ENCODE measurements around the gene CEP76.

CEP76 gene

DNA sequence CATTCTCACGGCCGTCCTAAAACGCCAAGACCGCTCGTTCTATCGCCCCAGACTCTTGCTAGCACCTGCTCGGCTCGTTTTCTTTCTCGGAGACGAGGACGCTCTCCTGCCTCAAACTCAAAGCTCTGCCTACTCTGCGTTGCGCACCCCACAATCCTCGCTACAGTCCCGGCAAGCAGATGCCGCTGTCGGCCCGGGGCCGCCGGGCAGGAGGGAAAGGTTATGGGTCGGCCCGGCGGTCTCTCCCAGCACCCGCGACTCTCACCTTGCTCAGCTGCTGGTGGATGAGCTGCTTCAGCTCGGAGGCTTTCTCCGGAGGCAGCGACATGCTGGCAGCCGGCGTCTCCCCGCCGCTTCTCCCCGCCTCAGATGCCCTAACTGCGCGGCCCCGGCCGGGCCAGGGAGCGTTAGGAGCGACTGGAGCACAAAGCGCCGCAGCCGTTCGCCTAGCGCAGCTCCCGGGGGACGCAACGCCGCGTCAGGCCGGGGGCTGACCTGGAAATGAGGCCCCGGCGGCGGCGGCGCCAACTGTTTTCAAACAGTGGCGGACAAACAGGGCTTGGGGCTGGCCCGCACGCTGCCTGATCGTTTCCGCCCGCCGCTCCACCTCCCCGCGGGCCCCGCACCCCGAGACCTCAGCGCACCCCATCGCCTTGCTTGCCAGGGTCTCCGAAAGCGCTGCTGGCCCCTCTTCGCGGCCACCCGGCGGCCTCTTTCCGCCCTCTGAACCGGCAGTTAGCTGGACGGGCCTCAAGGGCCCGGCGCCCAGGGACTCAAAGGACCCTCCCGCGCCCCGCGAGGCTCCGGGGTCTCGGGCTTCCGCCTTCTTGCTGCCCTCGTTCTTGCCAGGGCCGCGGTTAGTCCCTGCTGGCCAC, at the start of gene CEP76, which contains the start of gene PSMG2:
TSS of gene CEP76 (minus strand) at position 503 of the 875 bp plus-strand sequence. CDS start at position 328, 175 bp downstream.
TSS of gene PSMG2 (plus strand) at position 822 of the 875 bp plus-strand sequence. CDS start 66 bp downstream, outside the sequence.
- DNase-seq, result peak; percentile 59 to 76

DNA sequence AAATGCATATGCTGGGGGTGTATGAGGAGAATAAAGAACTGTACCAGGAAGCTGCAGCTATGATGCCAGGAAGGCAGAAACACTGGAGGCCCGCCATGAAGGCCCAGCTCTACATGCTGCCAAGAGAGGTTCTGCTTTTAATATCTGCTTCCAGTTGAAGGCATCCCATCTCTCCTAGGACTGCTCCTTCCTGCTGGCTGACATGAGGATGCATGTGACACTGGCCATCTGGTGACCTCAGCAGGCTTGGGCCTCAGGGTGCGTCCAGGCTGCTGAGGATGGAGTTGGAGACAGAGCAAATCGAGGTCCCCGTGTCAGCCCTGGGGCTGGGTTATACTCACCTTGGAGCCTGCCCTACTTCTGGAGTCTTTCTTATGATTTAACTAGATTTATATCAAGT, 49.4 kb upstream of the CEP76 start:
- DNase-seq, result no peak

DNA sequence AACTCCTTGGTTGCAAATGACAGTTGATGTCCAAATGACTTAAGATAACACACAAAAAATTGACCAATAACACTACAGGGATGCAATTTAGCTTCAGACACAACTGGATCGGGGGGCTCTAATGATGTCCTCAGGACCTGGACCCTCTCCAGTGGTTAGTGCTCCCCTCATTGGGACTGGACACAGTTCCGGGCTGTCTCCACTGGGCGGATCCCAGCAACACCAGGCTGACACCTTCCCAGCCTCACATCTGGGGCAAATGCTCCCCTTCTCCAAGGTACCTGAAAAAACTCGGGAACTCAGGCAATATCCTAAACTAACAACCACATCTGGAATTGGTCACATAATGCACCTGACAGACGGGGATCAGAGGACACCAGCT, 49.0 kb upstream of the CEP76 start:
- no peak for DNase-seq

DNA sequence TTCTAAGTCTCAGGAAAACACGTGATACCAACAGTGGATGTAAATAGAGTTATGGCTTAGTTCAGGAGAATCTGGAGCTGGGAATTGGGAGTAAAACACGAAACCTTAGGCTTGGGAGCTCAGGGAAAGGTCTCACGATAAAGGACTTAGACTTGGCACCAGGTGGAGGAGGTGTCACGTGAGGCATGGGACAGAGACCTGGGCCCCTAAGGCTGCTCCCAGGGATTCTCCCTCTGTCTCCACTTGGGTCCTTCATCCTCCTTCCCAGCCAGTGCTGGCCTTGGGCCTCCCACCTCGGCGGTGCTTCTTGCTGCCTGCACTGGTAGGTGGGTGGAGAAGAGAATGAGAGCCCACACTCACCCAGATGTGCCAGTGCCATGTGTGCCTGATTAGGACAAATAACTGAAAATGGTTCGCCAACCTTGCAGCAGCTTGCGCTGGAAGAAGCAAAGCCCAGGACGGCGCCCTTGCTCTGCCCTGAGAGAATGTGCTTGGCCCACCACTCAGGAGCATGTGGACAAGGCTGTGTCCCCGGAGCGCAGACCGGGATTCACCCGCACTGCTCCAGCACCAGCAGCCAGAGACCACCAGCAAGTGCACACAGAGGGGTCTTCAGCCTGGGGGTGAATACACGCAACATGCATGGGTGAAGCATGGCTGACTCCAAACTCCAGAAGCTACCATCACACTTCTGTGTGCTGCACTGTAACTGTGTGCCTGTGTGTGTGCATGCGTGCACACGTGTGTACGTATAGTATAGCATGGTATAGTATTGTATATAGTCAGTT, 48.4 kb upstream of the CEP76 start:
- no peak for DNase-seq

DNA sequence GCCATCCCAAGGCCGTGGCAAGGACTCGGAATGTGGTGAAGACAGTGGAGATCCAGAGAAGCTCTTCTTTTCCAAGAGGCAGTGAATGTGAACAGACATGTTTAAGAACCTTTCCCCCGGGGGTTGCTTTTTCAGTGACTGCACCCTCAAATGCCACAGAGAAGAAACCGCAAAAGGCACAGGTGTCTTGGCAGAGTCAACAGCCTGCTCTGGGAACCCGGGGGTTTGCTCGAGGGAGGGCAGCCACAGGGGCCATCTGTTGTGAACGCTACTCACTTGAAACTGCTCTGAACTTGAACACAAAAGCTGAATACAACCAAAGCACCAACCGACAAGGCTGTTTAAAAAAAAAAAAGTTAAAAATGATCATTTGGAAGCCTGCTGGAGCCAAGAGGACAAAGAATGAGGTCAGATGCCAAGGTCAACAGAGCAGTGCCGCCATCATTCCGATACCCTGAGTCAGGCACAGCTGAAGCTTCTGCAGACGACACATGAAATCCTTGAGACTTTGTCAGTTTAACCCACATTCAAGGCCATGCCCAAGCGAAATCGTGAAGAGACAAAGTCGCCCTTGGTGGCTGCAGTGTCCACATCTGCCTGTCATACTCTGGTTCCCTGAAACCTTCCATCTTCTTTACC, 47.7 kb upstream of the CEP76 start:
- peak; percentile 37 to 76 for DNase-seq

DNA sequence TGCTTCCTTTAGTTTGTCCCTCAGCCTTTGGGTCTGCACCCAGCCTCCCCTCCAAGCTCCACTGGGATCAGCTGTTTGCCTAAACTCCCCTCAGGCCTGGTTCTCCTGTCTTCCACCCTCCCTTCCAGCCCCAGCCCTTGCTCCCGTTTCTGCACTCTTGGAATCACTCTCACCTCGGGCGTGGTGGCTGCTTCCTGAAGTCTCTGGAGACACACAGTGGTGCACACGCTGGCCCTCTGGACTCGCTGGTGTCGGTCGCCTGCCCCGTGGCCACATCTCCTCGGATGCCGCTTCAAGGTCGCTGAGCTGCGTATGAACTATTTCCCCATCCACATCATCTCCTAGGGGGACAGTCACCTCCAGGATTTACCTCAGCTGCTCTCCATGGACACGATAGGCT, 46.6 kb upstream of the CEP76 start:
- DNase-seq, result no peak

GRCh38 chr18:12748671-12749070, 46.1 kb upstream of the CEP76 start:
- no peak for DNase-seq

- no peak for DNase-seq
Measured at GRCh38 chr18:12747530-12748315, 45.2 kb upstream of the CEP76 start.

DNA sequence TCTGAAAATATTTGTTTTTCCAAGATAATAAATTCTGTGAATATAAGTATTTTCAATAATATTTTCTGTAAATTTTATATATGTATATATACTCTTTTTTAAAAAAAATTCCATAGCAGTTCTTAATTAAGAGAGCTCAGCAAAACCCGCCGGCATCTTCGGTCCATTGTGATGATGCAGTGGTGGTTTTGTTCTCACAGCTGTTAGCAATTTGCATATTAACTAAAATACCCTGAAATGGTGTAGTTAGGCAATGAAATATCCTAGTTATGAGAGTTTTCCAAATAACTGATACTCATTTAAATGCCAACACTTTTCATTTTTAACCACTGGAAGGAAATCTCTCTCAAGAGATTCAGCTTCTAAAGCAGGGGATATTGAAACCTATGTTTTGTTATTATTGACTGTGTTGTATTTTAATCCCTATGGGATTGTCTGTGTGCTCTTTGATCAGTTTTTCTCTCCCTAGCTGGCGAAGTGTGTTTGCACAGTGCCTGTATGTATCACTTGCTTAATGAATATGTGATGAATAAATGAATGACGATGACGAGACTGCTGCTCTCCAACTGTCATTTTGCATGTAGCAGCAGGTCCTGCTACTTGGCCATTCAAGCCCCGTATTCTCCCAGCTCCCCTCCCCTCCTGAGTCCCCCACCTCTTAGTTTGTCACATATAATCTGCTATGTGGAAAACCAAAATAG, 42.7 kb upstream of the CEP76 start:
- DNase-seq, result no peak

- DNase-seq, result peak; percentile 4 to 55
Measured at GRCh38 chr18:12744103-12744502, 41.6 kb upstream of the CEP76 start.

DNA sequence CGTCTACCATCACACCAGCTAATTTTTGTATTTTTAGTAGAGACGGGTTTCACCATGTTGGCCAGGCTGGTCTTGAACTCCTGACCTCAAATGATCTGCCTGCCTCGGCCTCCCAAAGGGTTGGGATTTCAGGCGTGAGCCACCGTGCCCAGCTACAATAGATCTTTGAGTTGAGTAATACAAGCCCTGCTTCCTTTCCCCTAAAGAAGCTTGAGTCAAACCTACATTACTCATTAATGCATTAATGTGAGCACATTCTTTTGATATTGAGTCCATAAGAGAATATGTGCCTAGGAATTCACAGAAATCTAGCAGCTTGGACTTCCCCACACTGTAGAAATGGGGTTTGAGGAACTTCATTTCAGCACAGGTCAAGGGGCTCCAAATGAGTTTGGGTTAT, 39.9 kb upstream of the CEP76 start:
- no peak for DNase-seq

DNA sequence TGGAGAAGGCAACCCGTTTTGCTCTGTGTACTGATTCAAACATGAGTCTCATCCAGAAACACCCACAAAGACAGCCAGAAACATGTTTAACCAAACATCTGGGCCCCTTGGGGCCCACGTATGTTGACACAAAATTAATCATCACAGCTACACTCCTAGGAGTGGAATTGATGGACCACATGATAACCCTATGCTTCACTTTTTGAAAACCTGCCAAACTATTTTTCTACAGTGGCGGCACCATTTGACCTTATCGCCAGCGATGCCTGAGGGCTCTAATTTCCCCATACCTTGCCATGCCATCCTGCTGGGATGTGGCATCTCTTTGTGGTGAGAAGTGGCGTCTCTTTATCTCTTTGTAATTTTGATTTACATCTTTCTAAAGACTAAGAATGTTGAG, 38.8 kb upstream of the CEP76 start:
- no peak for DNase-seq

GRCh38 chr18:12737243-12737902, 34.9 kb upstream of the CEP76 start:
- no peak for DNase-seq

- peak; percentile 42 to 62 for DNase-seq
Measured at GRCh38 chr18:12726774-12727550, 24.4 kb upstream of the CEP76 start.

GRCh38 chr18:12726331-12726730, 23.8 kb upstream of the CEP76 start:
- no peak for DNase-seq

DNA sequence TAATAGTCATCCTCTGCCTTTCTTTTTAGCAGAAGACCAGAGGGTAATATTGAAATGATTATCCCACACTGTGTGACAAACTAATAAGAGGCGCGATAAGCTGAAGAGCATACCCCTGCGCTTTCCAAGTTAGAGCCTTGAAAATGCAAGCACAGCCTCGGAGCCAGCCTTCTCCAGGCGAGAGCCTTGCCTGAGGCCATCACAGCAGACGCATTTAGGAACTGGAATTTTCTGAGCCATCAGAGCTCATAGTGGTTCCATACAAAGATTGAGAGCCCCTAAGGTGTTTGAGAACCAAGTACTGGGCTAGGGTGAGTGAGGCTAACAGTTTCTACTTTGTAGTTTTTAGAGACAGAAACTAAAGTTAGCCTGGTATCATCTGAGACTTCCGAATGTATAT, 20.2 kb upstream of the CEP76 start:
- no peak for DNase-seq

- DNase-seq, result no peak
Measured at GRCh38 chr18:12721495-12722275, 19.2 kb upstream of the CEP76 start.

DNA sequence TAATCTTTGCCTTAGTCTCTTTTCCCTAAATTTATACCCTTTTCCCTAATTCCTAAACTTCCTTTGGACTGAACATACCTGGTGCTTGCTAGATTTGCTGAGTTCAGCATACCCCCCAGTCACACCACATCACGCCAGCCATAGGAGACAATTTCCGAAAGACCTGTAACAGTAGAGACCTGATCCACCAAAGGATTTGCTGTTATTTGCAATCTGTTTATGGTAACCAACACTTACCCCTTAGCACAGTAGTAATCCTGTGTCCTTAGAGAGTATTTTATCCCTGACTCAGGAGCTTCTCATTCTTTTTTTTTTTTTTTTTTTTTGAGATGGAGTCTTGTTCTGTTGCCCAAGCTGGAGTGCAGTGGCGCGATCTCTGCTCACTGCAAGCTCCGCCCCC, 8.9 kb upstream of the CEP76 start:
- no peak for DNase-seq

DNA sequence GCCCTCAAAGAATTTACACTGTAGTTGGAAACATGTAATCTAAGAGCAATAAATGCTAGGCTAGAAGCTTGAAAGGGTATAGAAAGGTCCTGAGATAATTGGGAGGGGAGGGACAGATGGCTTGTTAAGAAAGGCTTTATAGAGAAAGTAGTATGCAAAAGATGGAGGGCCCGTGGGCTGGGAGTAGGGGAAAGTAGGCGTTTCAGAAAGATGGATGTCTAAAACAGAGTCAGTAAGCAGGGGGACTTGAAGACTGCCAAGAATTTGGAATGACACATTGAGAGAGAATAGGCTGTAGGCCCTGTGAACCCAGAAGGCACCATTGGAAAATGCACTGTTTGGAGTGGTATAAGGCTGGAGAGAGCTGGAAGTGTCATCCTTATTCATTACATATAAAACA, 1.1 kb upstream of the CEP76 start:
- peak; percentile 52 to 60 for DNase-seq

DNA sequence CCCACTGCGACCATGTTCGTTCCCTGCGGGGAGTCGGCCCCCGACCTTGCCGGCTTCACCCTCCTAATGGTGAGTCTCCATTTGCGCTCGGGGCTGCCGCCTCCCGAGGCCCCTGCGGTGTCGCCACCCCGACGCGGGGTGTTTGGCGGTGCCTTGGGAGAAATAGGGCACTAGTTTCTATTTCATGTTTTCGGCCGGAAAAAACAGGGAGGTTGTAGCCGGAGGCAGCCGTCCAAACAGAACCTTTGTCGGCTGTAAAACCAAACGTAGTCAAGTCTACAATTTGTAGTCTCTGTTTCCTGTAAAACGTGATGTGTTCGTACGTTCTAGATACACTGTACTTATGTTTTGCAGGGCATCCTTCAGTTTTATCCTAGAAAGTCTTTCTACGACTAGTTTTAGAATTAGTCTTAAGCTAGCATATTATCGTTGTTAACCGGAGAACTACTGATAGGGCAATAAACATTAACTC, 609 bp upstream of the CEP76 start:
- DNase-seq, result no peak

All from NCI-H524 (cell line).